Stimulated activated CD8-positive, alpha-beta memory T cell treated with anti-CD3 and anti-CD28 coated beads, Interleukin-7, amount 100 ng/mL, for 24 hours (primary cell): ENCODE results near the gene LRCH1.

ENCODE experiments used
- DNase-seq: peaks from one replicate; pipeline ENCODE4 v3.0.0-alpha.2; 2020; ENCODE audit warnings: low read depth

LRCH1 gene

DNA sequence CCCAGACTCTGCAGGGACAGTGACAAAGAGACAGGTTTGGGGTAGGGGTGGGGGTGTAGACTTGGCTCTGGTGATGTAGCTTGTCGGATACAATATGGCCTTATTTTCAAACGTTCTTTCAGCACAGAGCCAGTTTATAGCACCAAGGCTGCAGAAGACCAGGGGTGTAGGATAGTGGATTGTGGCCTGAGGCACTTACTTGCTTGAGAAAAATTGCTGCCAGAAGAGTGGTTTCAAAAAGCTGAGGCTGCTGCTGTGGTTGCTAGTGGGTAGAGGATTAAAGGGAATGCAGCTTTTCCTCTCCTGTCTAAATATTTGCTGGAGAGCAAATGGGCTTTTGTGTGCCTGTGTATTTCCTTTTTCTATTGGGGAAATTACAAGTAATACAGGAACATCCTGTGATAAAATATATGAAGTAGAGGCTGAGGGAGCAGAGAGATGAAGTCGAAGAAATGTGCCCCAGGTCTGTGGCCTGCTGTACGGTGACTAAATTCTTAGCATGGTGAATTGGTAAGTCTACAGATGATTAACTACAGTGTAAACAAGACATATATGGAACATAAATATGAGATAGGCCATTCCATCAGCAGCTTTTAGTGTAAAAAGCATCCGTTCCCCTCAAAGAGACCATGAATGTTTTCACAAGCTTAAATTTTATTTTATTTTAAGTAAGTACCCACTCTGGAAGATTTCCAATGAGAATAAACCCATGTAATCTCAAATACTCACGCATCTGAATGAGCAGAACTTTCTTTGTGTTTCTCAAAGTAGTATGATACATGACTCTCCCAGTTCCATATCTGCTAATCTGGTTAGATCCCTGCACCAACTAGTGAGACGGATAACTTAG, 112.9 kb downstream of the LRCH1 start:
- DNase-seq, result no peak

DNA sequence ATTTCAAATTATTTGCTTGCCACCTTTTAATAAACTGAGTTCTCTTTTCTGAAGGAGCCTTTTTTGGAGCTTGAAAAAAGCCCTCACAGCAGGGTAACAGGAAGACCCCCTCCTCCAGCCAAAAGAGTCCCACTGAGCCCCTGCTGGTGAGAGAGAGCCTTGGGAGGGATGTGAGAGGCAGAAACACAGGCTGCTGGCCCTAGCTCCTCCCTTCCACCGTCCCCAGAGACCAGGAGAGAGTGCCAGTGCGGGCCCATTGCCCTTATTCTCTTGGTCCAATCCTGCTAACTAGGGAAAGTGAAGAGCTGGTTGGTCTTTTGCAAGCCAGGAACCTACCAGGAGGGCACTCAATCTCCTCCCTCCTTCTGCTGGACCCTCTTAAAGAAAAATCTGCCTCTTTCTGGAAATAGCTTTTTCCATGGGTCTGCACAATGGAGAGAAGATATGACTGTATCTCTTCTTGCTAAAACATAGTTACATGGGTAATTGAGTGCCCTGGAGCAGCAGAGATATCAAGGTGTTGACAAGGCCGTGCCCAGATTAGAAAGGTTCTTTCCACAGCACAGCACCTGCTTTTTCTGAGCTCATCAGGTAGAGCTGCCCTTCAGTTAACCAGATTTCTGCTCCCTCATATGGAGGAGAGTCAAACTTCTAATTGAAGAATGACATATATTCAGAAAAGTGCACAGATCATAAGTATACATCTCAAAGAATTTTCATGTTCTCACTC, 113.9 kb downstream of the LRCH1 start:
- no peak for DNase-seq

DNA sequence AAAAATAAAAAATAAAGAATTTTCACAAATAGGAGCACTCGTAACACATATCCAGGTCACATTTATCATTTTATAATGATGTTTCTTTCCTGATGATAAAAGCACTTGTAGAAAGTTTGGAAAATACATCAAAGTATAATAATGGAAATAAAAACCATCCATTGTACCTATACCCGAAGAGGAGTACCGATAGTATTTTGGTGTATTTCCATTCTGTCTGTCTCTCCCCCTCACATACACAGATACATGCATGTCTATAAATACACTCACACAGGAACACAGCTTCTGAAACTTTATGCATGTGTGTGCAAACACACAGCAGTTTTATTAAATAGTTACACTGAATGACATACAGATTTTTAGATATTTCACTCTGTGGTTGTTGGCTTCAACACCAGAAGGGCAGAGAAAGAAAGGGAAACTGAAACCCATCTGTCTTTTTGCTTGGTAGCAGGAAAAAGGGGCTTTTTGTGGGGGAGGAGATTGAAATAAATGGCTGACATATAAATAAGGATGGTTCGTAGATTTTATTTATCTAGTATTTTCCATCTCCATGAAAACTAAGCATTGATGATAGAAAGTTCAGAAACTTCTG, 114.8 kb downstream of the LRCH1 start:
- DNase-seq, result no peak

DNA sequence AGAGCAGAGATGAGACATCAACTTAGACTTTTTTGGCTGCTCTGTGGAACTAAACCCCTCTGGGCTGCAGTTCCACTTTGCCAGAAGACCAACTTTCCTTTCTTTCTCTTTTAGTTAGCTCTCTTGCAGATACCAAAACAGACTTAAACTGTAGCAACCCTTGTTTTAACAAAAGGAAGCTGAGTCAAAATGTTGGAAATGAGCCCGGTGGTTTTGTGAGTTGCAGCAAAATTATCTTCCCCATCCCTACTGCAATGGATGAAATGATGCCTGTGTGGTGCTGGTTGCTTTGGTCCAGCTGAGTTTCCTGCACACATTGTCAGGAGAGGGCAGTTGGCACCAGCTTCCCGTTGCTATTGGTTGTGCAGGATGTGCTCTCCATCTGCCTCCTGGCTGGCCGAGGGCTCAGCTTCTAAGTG, 115.3 kb downstream of the LRCH1 start:
- no peak for DNase-seq

GRCh38 chr13:46668931-46669525, 116.1 kb downstream of the LRCH1 start:
- no peak for DNase-seq

GRCh38 chr13:46672338-46673090, 119.5 kb downstream of the LRCH1 start:
- no peak for DNase-seq

DNA sequence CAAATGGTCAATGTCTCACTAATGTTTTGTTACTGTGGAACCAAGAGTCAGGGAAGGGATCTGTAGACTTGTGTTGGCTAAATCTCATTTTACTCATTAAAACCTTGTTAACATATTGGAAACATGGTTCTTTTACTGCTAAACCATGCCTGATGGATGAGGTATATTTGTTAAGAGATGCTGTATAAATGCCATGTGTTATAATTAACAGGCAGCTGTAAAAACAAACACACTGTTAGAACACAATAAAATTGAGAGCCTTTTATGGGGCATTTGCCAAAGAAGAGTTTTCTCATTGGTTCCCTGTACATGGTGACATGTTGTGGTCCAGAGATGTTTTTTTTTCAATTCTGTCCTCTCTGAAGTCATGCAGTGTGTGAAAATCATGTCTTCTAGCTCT, 122.0 kb downstream of the LRCH1 start:
- no peak for DNase-seq

GRCh38 chr13:46676378-46676725, 123.4 kb downstream of the LRCH1 start:
- DNase-seq, result no peak

DNA sequence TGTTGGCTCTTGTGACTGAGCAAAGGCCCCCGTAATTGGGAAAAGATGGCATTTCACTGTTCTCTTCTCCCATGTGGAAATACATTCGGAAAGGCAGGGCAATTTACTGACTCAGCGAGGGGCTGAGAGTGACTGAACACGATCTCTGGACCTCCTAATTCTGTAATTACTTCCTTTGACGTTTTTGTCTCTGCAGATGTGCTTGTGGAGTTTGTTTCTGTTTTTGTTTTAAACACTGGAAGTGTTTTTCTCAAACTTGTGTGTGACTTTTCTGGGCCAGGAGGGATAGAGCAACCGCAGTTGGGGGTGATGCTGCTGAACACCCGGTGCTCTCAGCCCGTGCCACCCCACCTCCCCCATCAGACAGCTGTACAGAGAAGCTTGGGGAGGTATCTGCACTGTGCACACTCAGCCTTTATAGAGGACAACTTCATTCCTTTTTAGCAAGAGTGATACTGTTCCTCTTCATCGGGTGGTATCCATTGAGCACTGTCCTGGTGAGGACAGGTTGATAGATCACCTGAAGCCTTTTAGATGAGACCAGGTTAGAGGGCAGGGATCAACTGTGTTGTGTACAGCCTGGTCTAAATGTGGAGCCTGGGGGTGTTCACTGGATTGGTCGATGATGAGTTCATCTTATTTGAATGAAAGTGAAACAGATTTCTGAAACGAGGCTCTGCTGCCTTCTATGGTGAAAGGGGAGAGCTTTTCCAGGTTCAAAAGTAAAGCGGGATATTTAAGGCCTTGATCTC, 126.6 kb downstream of the LRCH1 start:
- DNase-seq, result no peak

GRCh38 chr13:46682015-46682414, 129.0 kb downstream of the LRCH1 start:
- DNase-seq, result no peak

GRCh38 chr13:46682707-46683106, 129.7 kb downstream of the LRCH1 start:
- no peak for DNase-seq

GRCh38 chr13:46683676-46684260, 130.8 kb downstream of the LRCH1 start:
- no peak for DNase-seq

DNA sequence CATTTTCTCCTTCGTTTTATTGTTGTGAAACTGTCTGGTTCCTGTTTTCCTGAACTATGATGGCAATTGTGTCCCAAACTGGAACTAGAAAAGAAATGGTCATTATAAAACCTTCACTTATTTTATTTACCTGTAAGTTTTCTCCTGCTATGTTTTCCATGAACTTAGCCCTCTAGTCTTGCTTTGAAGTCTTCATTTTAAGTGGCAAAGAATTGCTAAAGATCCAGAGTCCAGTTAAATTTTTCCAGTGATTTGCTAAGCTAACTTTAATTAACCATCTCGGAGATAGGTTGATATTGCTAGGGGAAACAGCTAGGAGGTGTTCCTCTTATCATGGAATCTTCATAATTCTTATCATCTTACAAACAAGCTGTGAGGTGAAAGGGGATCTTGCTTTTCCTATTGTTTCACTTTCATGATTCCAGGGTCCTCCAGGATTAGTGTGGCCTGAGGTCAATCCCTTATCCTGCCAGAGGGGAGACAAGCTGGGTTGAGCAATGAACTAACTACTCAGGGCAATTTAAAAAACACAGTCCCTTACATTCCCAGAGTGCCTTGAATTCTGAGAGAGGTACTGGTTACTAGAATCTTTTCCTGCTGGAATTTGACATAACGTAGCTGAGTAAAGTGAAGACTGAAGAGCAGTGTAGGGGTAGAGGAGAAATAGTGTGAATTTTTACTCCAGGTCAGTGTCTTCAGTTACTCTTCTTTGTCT, 131.5 kb downstream of the LRCH1 start:
- DNase-seq, result no peak

- no peak for DNase-seq
These were observed 132.2 kb downstream of the LRCH1 start for GRCh38 chr13:46685006-46685730.

DNA sequence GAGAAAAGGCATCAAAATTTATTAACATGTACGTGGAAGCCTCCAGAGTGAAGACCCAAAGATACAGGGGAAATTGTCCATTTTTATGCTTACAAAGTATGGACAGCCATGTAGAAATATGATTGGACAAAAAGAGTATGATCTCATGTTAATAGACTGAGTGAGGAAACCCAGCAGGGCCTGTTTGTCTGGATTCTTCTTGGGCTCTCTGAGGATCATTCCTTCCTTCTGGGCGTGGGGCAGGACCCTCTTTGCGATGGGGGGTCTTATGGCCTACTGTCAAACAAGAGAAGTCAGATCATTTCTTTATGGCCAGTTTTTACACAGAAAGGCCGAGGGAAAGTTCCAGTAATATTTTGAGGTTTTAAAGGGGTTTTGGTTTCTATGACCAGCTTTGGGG, 133.2 kb downstream of the LRCH1 start:
- no peak for DNase-seq

- no peak for DNase-seq
These were observed 134.8 kb downstream of the LRCH1 start for GRCh38 chr13:46687810-46688209.

DNA sequence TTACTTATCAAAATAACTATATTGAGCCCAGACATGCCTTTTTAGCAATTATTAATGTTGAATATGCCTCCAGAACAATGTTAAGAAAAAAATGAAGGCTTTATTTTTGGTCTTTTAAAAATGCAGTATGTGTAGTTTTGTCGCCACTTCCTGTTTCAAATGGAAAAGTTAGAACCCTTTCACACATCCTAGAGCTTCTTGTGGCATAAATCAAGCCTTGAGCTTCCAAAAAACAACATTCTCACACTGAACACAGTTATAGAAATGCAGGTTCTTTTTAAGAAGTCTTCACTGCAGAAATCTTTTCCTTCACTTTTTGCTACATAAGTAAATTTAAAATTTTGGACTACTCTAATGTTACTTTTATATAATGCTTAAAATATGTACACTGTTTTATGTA, 135.3 kb downstream of the LRCH1 start:
- DNase-seq, result no peak

DNA sequence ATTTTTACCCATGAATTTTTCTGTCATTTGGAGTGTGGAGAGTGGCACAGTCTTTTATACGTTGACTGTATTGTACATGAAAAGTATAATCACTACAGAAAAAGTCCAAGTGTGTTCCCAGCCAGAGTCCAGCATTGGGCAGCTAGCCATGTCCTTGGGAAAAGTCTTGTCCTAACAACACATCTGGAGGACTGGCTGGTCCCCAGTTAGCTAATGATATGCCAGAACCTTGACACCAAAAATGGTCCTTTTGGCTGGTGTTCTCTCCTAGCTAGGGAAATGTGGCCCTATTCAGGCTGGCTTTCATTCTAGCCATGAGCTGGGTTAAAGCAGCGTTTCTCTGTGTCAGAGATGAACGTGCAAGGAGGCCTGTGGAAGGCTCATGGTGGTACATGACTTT, 145.0 kb downstream of the LRCH1 start:
- DNase-seq, result no peak

- DNase-seq, result no peak
These were observed 146.0 kb downstream of the LRCH1 start for GRCh38 chr13:46698910-46699460.
